Measurements from ENCODE around the gene PANX1.

DNA sequence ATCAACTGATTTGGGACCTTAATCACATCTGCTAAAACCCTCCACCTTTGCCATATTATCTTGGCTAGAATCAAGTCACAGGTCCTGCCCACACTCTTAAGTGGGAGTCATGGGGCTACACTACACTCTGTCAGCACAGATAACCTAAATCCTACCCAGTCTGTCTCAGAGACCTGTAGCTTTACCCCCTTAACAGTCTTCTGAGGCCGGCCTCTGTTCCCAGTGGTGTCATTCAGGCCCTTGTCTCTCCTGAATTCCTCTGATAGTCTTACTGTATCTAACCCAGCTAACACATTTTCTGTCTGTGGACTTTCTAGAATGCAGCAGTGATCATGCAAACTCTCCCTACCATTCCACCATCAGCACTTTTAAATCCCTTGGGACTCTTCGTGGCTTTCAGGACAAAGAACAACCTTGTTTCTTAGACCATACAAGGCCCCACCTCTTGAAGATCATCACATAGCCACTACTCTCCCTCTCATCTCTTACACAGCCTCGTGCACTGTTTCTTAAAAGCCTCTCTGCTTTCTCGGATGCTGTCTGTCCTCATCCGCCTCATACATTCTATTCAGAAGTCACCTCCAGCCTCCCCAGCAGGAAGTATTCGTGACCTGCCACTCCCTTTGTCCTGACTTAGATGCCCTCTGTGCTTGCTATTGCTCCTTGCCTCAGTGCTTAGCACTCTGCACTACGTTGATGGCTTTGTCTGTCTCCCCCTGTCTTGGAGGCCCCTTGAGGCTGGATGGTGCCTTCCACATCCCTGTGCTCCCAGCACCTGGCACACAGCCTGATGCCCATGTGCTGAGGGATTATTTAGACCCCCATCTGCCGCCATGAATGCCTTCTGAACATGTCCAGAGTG is 57.9 kb downstream of the PANX1 start:
- TF ChIP-seq, protein P1, sequence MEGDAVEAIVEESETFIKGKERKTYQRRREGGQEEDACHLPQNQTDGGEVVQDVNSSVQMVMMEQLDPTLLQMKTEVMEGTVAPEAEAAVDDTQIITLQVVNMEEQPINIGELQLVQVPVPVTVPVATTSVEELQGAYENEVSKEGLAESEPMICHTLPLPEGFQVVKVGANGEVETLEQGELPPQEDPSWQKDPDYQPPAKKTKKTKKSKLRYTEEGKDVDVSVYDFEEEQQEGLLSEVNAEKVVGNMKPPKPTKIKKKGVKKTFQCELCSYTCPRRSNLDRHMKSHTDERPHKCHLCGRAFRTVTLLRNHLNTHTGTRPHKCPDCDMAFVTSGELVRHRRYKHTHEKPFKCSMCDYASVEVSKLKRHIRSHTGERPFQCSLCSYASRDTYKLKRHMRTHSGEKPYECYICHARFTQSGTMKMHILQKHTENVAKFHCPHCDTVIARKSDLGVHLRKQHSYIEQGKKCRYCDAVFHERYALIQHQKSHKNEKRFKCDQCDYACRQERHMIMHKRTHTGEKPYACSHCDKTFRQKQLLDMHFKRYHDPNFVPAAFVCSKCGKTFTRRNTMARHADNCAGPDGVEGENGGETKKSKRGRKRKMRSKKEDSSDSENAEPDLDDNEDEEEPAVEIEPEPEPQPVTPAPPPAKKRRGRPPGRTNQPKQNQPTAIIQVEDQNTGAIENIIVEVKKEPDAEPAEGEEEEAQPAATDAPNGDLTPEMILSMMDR (conservative IDR thresholded peaks at IDR 0.05) = no peak
- TF ChIP-seq ZFX (IDR thresholded peaks at IDR 0.05) = no peak
